ENCODE measurements around the gene PPP6R2.

Gene PPP6R2

DNA sequence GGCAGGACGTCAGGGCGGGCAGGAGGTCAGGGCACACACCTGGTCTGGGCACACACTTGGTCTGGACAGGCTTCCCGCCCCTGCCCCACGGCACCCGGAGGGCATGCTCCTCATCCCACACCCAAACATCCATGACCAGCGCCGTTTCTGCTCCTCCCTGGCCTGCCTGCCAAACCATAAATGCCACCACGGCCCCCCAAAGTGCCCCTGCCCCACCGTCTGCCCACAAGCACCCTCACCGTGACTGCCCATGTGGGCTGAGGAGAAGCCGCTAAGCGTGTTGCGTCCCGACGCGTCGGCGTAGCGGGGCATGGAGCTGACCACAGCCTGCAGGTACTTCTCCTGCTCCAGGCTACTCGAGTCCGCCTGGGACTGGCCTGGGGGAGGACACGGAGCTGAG is 115.9 kb downstream of the PPP6R2 start:
- no peaks in the 10 kb centered on the region for H3K9me3 ChIP-seq (ENCODE audit: insufficient read depth, low read depth, low read length)
- H3K27me3 ChIP-seq (ENCODE audit: insufficient read depth, low read length), result no peaks in the 10 kb centered on the region
- peaks cover 76% of the 10 kb centered on the region for H3K36me3 ChIP-seq (ENCODE audit: insufficient read depth, low read depth, low read length)
- no peak overlapping the region for H3K9ac ChIP-seq (ENCODE audit: low read depth, low read length)
- H3K4me1 ChIP-seq (ENCODE audit: insufficient read depth, low read length), result no peaks in the 10 kb centered on the region
- H3K4me3 ChIP-seq (ENCODE audit: low read length), result no peak overlapping the region
- no peak overlapping the region for H3K27ac ChIP-seq (ENCODE audit: low read length)

- H3K4me1 ChIP-seq (ENCODE audit: insufficient read depth, low read length), result no peaks in the 10 kb centered on the region
- no peak overlapping the region for H3K4me3 ChIP-seq (ENCODE audit: low read length)
- no peak overlapping the region for H3K27ac ChIP-seq (ENCODE audit: low read length)
- no peaks in the 10 kb centered on the region for H3K9me3 ChIP-seq (ENCODE audit: insufficient read depth, low read depth, low read length)
- no peak overlapping the region for H3K9ac ChIP-seq (ENCODE audit: low read depth, low read length)
- H3K36me3 ChIP-seq (ENCODE audit: insufficient read depth, low read depth, low read length), result peaks cover 77% of the 10 kb centered on the region
- H3K27me3 ChIP-seq (ENCODE audit: insufficient read depth, low read length), result no peaks in the 10 kb centered on the region
Measured at GRCh38 chr22:50459496-50460140, 116.5 kb downstream of the PPP6R2 start.

DNA sequence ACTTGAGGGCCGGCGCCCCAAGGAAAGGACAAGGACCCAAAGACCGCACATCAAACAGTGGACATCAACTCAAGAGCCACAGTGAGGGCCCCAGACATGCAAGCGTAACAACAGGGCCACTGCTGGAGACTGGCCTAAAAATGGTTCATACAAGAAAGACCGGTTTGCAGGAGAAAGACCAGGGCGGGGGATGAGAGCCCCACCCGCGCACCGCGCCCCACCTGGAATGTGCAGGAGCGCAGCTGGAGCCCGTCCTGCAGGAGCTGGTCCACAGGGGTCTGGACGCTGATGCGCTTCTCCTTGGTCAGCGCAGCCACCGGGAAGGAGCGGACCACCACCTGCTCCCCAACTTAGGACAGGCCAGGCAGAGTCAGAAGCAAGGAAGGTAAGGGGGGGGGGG is 117.8 kb downstream of the PPP6R2 start:
- no peak overlapping the region for H3K4me3 ChIP-seq (ENCODE audit: low read length)
- no peaks in the 10 kb centered on the region for H3K4me1 ChIP-seq (ENCODE audit: insufficient read depth, low read length)
- peaks cover 77% of the 10 kb centered on the region for H3K36me3 ChIP-seq (ENCODE audit: insufficient read depth, low read depth, low read length)
- H3K9me3 ChIP-seq (ENCODE audit: insufficient read depth, low read depth, low read length), result no peaks in the 10 kb centered on the region
- no peaks in the 10 kb centered on the region for H3K27me3 ChIP-seq (ENCODE audit: insufficient read depth, low read length)
- no peak overlapping the region for H3K9ac ChIP-seq (ENCODE audit: low read depth, low read length)
- H3K27ac ChIP-seq (ENCODE audit: low read length), result no peak overlapping the region

DNA sequence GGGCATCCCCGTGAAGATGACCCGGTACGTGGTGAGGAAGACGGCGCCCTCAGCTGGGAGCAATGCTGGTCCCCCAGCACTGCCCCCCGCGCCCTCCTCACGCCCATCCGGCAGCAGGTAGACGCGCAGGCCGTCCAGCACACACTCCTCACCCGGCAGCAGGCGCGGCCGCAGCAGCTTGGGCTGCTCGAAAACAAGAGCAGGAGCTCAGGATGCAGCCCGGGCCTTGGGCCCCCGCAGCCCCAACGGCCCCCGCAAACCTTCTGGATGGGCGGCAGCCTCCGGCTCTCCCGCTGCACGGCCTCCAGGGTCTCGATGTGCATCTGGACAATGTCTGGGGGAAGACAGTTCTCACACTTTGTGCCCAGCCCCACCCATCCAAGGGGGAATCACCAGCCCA is 118.4 kb downstream of the PPP6R2 start:
- H3K4me3 ChIP-seq (ENCODE audit: low read length), result no peak overlapping the region
- H3K9me3 ChIP-seq (ENCODE audit: insufficient read depth, low read depth, low read length), result no peaks in the 10 kb centered on the region
- no peak overlapping the region for H3K27ac ChIP-seq (ENCODE audit: low read length)
- no peaks in the 10 kb centered on the region for H3K4me1 ChIP-seq (ENCODE audit: insufficient read depth, low read length)
- no peaks in the 10 kb centered on the region for H3K27me3 ChIP-seq (ENCODE audit: insufficient read depth, low read length)
- peaks cover 79% of the 10 kb centered on the region for H3K36me3 ChIP-seq (ENCODE audit: insufficient read depth, low read depth, low read length)
- H3K9ac ChIP-seq (ENCODE audit: low read depth, low read length), result no peak overlapping the region

DNA sequence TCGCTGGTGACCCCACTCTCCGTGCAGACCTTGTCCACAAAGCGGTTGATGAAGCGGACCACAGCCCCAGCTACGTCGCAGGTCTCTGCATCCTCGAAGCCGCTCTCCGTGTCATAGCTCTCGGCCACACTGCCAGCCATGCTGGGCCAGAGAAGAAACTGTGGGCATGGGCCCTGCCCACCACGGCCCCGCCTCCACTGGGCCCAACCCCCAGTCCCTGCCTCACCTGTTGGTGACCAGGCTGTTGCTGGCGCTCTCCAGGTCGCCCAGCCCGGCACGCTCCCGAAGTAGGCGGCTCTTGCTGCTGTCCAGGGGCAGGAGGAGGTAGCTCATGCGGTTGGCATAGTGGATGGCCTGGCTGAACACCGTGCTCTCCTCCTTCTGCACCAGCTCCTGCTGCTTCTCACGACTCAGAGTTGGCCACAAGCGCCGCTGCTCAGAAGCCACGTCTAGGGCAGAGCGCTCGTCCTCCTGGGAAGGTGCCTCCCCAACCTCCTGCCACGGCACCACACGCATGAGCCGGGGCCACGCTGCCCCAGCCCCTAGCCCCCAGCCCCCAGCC is 118.9 kb downstream of the PPP6R2 start:
- Histone ChIP-seq H3K4me1 (ENCODE audit: insufficient read depth, low read length) (no peaks in the 10 kb centered on the region), H3K27me3 (ENCODE audit: insufficient read depth, low read length) (no peaks in the 10 kb centered on the region), H3K36me3 (ENCODE audit: insufficient read depth, low read depth, low read length) (peaks cover 81% of the 10 kb centered on the region), H3K4me3 (ENCODE audit: low read length) (no peak overlapping the region), H3K9ac (ENCODE audit: low read depth, low read length) (no peak overlapping the region), H3K9me3 (ENCODE audit: insufficient read depth, low read depth, low read length) (no peaks in the 10 kb centered on the region), H3K27ac (ENCODE audit: low read length) (no peak overlapping the region)

GRCh38 chr22:50463188-50463900 is 120.2 kb downstream of the PPP6R2 start:
- Histone ChIP-seq H3K36me3 (ENCODE audit: insufficient read depth, low read depth, low read length) (peaks cover 83% of the 10 kb centered on the region), H3K4me3 (ENCODE audit: low read length) (no peak overlapping the region), H3K9me3 (ENCODE audit: insufficient read depth, low read depth, low read length) (no peaks in the 10 kb centered on the region), H3K27ac (ENCODE audit: low read length) (no peak overlapping the region), H3K27me3 (ENCODE audit: insufficient read depth, low read length) (no peaks in the 10 kb centered on the region), H3K9ac (ENCODE audit: low read depth, low read length) (no peak overlapping the region), H3K4me1 (ENCODE audit: insufficient read depth, low read length) (no peaks in the 10 kb centered on the region)

GRCh38 chr22:50464451-50464850 is 121.3 kb downstream of the PPP6R2 start:
- 0 out of 2 replicates have a peak, but pooled peaks cover 4% of the 10 kb centered on the region for H3K4me1 ChIP-seq (ENCODE audit: insufficient read depth, low read length)
- no peak overlapping the region for H3K4me3 ChIP-seq (ENCODE audit: low read length)
- no peaks in the 10 kb centered on the region for H3K27me3 ChIP-seq (ENCODE audit: insufficient read depth, low read length)
- no peaks in the 10 kb centered on the region for H3K9me3 ChIP-seq (ENCODE audit: insufficient read depth, low read depth, low read length)
- H3K36me3 ChIP-seq (ENCODE audit: insufficient read depth, low read depth, low read length), result peaks cover 73% of the 10 kb centered on the region
- H3K9ac ChIP-seq (ENCODE audit: low read depth, low read length), result no peak overlapping the region
- H3K27ac ChIP-seq (ENCODE audit: low read length), result no peak overlapping the region

DNA sequence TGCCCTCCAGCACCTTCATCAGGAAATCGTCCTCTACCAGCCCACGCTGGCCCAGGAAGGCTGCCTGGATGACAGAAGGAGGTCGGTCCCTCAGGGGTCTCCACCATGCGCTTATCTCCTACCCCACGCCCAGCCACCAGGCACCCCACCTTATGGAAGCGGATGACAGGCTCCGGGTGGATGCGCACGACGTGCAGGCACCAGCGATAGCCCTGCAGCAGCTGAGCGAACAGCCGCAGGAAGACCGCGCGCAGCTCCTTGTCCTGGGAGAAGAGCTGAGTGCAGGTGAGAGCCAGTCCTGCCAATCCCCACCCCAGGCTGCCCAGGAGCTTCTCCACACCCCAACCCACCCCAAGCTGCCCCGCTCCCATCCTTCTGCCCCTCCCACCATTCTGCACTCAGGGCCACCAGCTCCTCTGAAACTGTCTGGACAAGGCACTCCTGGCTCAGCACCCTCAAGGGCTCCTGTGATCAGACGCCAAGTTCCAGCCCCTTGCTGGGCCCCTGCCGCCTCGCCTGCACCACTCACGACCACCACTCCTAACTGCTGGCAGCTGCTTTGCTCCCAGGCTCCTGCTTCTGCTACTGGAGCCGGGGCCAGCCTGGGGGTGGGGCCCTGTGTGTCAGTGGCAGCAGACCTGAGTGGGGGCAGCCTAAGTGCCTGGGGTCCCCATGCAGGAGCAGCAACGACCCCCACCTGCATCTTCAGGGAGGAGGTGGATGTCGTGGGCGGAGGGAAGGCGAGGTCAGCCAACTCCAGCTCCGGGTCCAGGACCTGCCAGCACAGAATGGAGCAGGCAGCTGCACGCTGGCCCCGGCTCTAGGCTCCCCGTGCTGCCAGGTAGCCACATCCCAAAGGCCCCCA is 122.2 kb downstream of the PPP6R2 start:
- Histone ChIP-seq H3K4me3 (ENCODE audit: low read length) (no peak overlapping the region), H3K27me3 (ENCODE audit: insufficient read depth, low read length) (no peaks in the 10 kb centered on the region), H3K27ac (ENCODE audit: low read length) (no peak overlapping the region), H3K9me3 (ENCODE audit: insufficient read depth, low read depth, low read length) (no peaks in the 10 kb centered on the region), H3K36me3 (ENCODE audit: insufficient read depth, low read depth, low read length) (peaks cover 67% of the 10 kb centered on the region), H3K4me1 (ENCODE audit: insufficient read depth, low read length) (peaks cover 7% of the 10 kb centered on the region; the same call in 1 of the 2 replicates), H3K9ac (ENCODE audit: low read depth, low read length) (no peak overlapping the region)

DNA sequence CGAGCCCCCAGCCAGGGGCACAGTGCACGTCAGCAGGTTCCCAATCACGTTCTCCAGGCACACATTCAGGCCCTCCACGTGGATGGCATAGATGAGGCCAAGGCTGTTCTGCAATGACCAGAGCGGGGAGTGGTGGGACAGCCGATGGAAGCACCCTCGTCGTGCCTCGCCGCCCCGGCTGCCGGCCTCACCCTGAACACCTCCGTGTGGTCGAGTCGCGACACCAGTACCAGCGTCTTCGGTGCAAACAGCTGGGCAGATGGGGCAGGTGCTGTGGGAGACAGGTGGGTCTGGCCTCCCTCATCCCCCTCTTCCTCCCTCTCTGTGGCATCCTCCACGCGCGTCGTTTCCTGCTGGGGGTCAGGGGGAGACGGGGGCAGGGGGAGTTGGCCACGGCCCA is 124.2 kb downstream of the PPP6R2 start:
- Histone ChIP-seq H3K4me1 (ENCODE audit: insufficient read depth, low read length) (peaks cover 10% of the 10 kb centered on the region; the same call in 1 of the 2 replicates), H3K36me3 (ENCODE audit: insufficient read depth, low read depth, low read length) (peaks cover 48% of the 10 kb centered on the region), H3K27ac (ENCODE audit: low read length) (no peak overlapping the region), H3K9me3 (ENCODE audit: insufficient read depth, low read depth, low read length) (no peaks in the 10 kb centered on the region), H3K27me3 (ENCODE audit: insufficient read depth, low read length) (no peaks in the 10 kb centered on the region), H3K9ac (ENCODE audit: low read depth, low read length) (no peak overlapping the region), H3K4me3 (ENCODE audit: low read length) (no peak overlapping the region)

- H3K27me3 ChIP-seq (ENCODE audit: insufficient read depth, low read length), result no peaks in the 10 kb centered on the region
- no peaks in the 10 kb centered on the region for H3K9me3 ChIP-seq (ENCODE audit: insufficient read depth, low read depth, low read length)
- no peak overlapping the region for H3K27ac ChIP-seq (ENCODE audit: low read length)
- no peak overlapping the region for H3K4me3 ChIP-seq (ENCODE audit: low read length)
- H3K9ac ChIP-seq (ENCODE audit: low read depth, low read length), result no peak overlapping the region
- peaks cover 43% of the 10 kb centered on the region for H3K36me3 ChIP-seq (ENCODE audit: insufficient read depth, low read depth, low read length)
- H3K4me1 ChIP-seq (ENCODE audit: insufficient read depth, low read length), result peaks cover 10% of the 10 kb centered on the region; the same call in 1 of the 2 replicates
Measured at GRCh38 chr22:50467773-50468440, 124.8 kb downstream of the PPP6R2 start.

DNA sequence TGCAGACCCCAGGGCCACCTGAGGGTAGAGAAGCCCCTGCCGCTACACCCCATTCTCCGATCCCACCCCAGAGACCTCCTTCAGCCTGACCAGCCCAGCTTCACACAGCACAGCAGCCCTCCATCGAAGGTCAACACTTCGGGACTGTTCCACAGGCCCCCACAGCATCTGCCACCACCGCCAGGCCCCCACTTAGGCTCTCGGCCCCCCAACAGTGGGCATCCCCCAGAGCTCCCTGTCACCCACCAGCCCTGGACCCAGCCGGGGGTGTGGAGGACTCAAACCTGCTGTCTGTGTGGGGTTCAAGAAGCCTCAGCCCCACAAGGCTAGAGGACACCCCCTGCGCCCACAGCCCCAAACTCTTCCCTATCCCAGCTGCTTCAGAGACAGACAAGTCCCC is 125.5 kb downstream of the PPP6R2 start:
- H3K36me3 ChIP-seq (ENCODE audit: insufficient read depth, low read depth, low read length), result peaks cover 38% of the 10 kb centered on the region
- no peak overlapping the region for H3K27ac ChIP-seq (ENCODE audit: low read length)
- H3K4me1 ChIP-seq (ENCODE audit: insufficient read depth, low read length), result peaks cover 15% of the 10 kb centered on the region; the same call in 1 of the 2 replicates
- H3K9ac ChIP-seq (ENCODE audit: low read depth, low read length), result no peak overlapping the region
- no peaks in the 10 kb centered on the region for H3K9me3 ChIP-seq (ENCODE audit: insufficient read depth, low read depth, low read length)
- no peaks in the 10 kb centered on the region for H3K27me3 ChIP-seq (ENCODE audit: insufficient read depth, low read length)
- no peak overlapping the region for H3K4me3 ChIP-seq (ENCODE audit: low read length)

Measured in iPS-20b (cell line).